ENCODE measurements around the gene ZCCHC2.

- TF ChIP-seq ELF4 (IDR thresholded peaks at IDR 0.05) = no peak
- no peak for TF ChIP-seq BHLHE40 (IDR thresholded peaks at IDR 0.05; ENCODE audit: borderline replicate concordance)
These were observed 4.1 kb upstream of the ZCCHC2 start for GRCh38 chr18:62518460-62519375.
